Measurements from ENCODE around the gene HOXA9. TPM values are rescaled to one million over a fixed set of nuclear protein-coding genes. Genes with fewer than 3 reads are reported as not detected.

HOXA9 gene
- total and polyA plus RNA-seq, 10 of the 15 experiments (the other 5 are each of a cell fraction or from before 2014, with no cell fraction given): not detected

- TF ChIP-seq ZBTB11 (CRISPR knock-in tag; IDR thresholded peaks at IDR 0.05) (no peak), CEBPZ (IDR thresholded peaks at IDR 0.05; ENCODE audit: low read depth, low read length) (no peak), NFYA (IDR thresholded peaks at IDR 0.05; ENCODE audit: borderline replicate concordance, low read depth, low read length) (no peak), BHLHE40 (IDR thresholded peaks at IDR 0.05; ENCODE audit: borderline replicate concordance in 1 of 2, low read depth in 2 of 2, low read length in 1 of 2) (no peak), PAX8 (IDR thresholded peaks at IDR 0.05) (no peak), POLR2A (IDR thresholded peaks at IDR 0.05; ENCODE audit: low read depth, low read length) (no peak), NRF1 (conservative IDR thresholded peaks at IDR 0.05; ENCODE audit: low read depth, low read length) (no peak), KLF5 (IDR thresholded peaks at IDR 0.05; ENCODE audit: partially characterized antibody) (no peak), FOXM1 (IDR thresholded peaks at IDR 0.05; ENCODE audit: low read depth, low read length) (no peak)
Observed at GRCh38 chr7:27168265-27168947, 3.1 kb upstream of the HOXA9 start (continued).

Measured in GM12878 (cell line).